D721Med (cell line): Measurements from ENCODE around the gene OPCML.
A peak's percentile ranks its signal among the peaks of the same experiment; 100 is the strongest.

ENCODE experiments used
- DNase-seq: peaks from one replicate; pipeline ENCODE4 v3.0.0; 2011; ENCODE audit warnings: low spot score; ENCODE audit not compliant: insufficient read length
- FAIRE-seq: peaks from 2 replicates; lab custom pipeline; 2011; peaks lifted over from hg19 to GRCh38; lab: Jason Lieb, UNC
- TF ChIP-seq, protein P1 (sequence below): IDR thresholded peaks from 2 replicates; pipeline ENCODE4 v1.5.1; 2012; ENCODE audit warnings: mild to moderate bottlenecking, control low read depth; ENCODE audit not compliant: insufficient read depth; ENCODE audit errors: missing control alignments

OPCML gene

DNA sequence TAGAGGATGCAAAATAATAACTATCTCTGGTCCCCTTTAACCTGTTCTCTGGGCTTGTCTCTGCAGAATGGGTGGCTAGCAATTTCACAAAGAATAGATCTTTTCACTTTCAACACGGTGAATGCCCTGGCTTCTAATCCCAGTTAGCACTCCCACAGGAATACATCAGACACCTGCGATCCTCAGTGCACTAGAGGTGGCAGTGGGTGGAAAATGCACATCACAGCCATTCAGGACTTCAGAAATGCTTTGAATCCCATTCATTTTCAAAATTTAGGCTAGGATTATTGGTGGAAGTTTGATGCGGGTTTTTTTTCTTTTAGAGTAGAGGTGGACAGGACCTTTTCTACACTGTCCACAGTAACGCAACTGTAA lies 55.1 kb downstream of the OPCML start:
- FAIRE-seq = no peak
- TF ChIP-seq, protein P1, sequence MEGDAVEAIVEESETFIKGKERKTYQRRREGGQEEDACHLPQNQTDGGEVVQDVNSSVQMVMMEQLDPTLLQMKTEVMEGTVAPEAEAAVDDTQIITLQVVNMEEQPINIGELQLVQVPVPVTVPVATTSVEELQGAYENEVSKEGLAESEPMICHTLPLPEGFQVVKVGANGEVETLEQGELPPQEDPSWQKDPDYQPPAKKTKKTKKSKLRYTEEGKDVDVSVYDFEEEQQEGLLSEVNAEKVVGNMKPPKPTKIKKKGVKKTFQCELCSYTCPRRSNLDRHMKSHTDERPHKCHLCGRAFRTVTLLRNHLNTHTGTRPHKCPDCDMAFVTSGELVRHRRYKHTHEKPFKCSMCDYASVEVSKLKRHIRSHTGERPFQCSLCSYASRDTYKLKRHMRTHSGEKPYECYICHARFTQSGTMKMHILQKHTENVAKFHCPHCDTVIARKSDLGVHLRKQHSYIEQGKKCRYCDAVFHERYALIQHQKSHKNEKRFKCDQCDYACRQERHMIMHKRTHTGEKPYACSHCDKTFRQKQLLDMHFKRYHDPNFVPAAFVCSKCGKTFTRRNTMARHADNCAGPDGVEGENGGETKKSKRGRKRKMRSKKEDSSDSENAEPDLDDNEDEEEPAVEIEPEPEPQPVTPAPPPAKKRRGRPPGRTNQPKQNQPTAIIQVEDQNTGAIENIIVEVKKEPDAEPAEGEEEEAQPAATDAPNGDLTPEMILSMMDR = no peak

DNA sequence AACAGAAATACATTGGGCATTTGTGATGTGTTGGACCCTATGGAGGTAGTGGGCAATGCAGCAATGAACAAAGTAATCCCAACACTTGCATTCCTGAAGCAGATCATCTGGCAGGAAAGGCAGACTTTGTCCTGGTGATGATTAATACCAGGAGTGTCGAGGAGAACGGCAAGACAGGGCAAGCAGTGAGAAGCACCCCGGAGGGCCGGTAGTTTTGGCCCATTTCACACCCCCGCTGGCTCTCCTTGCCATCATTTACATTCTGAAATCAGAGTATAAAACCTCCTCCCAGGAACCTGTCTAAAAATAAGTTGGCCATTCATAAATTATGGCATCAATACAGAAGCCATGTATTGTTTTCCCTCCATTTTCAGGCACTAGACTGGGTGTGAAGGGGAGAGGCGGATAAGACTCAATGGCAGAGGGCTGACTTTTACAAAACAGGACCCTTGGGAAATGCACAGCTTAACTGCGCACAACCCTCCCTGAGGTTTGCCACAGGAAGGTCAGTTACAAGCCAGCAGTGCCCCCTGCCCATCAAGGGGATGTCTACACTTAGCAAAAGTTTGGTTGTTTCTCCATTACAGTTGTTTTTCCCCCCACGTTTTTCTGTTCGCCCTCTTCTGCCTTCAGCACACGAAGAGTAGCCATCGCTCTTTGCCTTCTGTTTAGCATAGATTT lies 55.6 kb downstream of the OPCML start:
- DNase-seq (no peak), FAIRE-seq (no peak)
- TF ChIP-seq, protein P1 = peak; percentile 3

More for the DNA sequence above, 55.1 kb downstream of the OPCML start:
- DNase-seq = no peak

DNA sequence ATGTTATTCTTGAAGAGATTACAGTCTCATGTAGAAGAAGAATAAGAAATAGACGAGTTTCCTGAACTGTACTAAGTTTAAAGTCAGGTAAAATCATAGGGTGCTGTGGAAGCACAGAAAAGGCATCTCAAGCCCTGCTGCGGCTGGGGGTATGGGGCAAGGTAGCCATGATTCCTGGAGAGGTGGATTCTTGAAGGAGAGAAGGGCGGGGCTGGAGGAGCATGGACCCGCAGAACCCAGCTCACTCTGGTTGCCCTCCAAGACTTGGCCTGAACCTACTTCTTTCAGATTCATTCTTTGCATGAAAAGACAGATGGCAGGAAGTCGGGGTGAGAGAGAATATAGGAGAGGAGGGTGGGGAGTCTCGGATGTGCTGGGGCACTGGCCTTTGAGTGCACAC lies 57.8 kb downstream of the OPCML start:
- DNase-seq = no peak
- FAIRE-seq = no peak
- TF ChIP-seq, protein P1 = no peak

DNA sequence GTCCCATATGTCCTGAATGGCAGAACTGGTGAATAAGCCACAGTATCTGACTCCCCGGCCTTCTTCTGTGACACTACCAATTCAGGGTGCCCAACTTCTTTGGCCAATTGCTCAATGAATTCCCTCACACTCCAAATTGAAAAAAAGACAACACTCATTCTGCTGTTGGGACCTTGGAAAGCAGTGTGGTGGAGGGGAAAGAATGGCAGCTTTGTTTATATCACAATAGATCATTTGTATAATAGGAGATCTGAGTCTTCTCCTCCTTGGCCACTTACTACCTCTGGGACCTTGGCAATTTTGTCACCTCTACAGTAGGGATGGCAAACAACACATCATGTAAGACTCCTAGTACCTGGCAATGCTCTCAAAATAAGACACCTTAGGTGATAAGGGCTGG lies 64.6 kb downstream of the OPCML start:
- DNase-seq = no peak
- TF ChIP-seq, protein P1 = no peak
- no peak for FAIRE-seq

DNA sequence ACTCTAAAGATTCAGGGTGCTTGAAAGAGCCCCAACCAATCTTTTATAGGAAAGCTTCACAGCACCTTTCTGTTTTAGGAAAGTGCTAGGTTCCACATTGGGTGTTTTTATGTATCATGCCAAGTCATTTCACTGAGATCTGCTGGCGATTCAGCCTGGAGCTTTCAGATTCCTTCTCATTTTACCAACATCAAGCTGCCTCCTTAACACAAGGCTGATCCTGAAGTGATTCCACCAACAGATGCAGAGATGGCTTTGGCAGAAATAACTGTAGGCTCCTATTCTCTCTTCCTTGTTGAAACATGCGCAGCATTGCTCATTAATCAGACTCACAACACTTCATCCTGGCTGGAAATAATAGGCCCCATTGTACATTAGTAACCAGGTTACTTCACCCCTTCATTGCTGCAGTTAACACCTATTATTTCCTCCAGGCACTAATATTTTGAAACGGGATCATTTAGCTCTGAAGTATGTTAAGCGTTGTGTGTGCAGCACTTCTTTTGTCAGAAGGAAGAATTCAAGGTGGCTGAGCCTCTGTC lies 89.0 kb downstream of the OPCML start:
- DNase-seq = no peak
- TF ChIP-seq, protein P1 = no peak
- no peak for FAIRE-seq

DNA sequence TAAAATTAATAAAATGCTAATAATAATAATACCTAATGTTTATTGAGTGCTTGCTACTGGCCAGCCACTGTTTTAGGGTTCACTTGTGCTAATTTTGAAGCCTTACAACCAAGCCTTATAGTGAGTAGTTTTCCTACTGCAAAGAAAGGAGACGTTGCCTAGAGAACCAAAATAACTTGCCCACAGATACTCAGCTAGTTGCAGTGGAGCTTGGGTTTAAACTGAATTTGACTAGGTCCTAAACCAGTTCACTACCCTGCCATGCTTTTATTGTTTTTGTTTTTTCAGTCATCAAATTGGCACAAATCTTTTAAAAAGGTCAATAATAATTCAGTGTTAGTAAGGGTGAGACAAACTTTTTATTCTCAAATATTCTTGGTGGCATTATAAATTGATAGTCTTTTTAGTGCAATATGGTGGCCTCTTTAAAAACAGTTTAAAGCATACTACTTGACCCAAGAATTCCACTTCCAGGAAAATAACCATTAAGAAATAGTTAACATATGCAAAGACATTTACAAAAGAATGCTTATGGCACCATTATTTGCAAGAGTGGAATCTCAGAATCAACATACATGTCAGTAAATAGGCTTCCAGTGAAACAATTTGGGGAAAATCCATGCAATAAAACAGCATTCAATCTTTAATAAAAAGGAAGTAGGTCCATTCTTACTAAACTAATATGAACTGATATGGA lies 90.2 kb downstream of the OPCML start:
- FAIRE-seq = no peak
- TF ChIP-seq, protein P1 = no peak
- no peak for DNase-seq

DNA sequence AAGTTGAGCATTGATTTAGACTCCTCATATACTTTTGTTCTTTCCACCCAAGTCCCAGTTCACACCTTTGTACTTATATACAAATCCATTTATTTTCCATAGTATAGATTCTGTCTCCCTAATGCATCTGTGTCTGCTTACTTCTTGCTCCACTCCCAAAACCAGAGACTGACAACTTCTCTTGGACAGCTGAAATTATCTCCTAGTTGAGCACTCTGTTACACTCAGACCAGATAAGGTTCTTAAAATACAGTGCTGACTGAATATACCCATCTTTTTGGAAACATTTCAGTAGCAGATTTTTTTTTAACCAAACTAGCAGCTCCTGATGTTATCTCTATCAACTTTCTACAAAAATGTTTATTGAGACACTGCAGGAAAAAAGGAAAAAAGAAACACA lies 106.3 kb downstream of the OPCML start:
- TF ChIP-seq, protein P1 = no peak
- no peak for FAIRE-seq
- no peak for DNase-seq
